Right ventricle myocardium inferior (tissue), 1 donor: Measurements from ENCODE around the gene CLCN3. TPM values are rescaled to one million over a fixed set of nuclear protein-coding genes. Genes with fewer than 3 reads are reported as not detected.

Experiments
- ATAC-seq: fragments of 200-7000 bp; cut with Tn5 transposase; one replicate; pipeline ENCODE4 v1.9.1; 2020; ENCODE audit warnings: mild to moderate bottlenecking, moderate library complexity
- DNase-seq: peaks from one replicate; pipeline ENCODE4 v3.0.0; 2021; ENCODE audit errors: missing footprints
- intact Hi-C: fragments of 100-400 bp; cut with DNase I; formaldehyde crosslinking; loops from one replicate; pipeline ENCODE4 v1.11.0; 2022
- total RNA-seq: library from RNA; stranded (reverse); fragmentation: NEBNext Ultra II Directional; extraction: Animal tissue kit (Norgen Biotek cat#: 25700); gene quantifications from one replicate; pipeline ENCODE4 v1.2.1, GENCODE V29; 2021
- donor health status: DM: no; HTN: yes; CAD: no; lungs with severe emphysema.

The CLCN3 gene
- total RNA-seq, 1 donor from 2014 or later: 58.3 TPM

DNA sequence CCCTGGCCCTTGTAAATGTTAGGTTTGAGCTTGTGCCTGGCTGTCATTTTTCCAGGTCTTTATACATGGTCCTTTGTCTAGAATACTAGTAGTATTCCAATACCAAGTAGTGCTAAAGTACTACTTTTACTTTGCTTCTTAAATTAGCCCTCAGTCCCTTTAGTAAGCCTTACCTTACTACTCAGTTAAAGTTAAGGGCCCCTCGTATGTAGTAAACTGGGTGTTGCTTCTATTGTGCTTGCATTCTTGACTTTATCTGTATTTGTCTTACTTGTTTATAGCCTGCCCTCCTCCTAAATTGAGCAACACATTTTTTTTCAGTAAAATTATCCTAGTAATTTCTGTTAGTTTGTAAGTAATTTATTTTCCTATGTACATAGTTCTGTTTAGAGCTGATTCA is 25.2 kb downstream of the CLCN3 start:
- intact Hi-C loops: no loop called here
- DNase-seq: no peak
- no peak for ATAC-seq

DNA sequence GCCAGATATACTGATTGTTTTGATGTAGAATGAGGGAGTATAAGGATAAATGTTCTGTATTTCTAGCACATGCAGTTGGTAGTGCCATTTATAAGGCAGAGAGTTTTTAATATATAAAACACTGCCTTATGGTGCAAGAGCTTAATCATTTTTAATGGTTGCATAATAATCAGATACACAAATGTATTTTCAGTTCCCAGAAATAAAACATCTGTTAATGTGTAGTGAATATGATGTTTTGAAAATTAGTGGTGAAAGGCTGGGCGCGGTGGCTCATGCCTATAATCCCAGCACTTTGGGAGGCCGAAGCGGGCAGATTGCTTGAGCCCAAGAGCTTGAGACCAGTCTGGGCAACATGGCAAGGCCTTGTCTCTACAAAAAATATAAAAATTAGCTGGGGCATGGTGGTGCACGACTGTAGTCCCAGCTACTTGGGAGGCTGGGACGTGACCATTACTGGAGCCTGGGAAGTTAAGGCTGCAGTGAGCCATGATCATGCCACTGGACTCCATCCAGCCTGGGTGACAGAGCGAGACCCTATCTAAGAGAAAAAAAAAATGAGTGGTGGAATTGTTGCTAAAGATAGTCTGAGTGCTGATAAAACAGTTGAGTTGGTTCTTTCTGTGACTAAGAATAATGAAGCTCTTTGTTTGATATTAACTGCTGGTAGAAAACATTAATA is 29.3 kb downstream of the CLCN3 start:
- DNase-seq: peak; percentile 65
- intact Hi-C loops: no loop called here
- ATAC-seq: peak; percentile 81

DNA sequence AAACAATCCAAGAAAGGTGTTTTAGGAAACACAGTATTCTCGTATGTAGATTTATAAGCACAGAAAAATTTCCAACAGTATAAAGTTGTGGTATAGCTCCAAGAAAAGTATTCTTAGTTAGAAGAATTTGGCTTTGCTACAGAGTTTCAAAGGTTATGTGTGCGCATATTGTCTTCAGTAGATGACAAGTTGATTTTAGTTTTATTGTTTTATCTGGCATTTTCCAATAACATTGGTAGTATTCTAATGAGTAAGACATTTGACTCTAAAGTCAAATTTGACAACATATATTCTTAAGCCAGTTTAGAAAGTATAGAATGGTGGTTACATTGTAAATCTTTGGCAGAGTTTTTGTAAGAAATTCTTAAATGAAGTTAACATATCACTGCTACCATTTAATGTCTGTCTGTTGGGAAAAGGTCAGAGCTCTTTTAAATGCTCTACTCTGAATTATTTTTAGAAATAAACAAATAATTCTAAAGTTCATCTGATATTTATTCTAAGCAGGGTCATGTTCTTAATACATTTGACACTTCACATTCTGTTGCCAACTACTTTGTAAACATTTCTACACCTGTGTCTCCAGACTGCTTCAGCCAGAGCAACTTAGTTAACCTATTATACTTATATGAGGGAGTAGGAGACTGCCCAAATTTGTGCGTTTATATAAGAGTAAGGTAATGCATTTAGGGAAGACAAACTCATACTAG is 30.0 kb downstream of the CLCN3 start:
- intact Hi-C loops: no loop called here
- peak; percentile 61 for ATAC-seq
- no peak for DNase-seq

DNA sequence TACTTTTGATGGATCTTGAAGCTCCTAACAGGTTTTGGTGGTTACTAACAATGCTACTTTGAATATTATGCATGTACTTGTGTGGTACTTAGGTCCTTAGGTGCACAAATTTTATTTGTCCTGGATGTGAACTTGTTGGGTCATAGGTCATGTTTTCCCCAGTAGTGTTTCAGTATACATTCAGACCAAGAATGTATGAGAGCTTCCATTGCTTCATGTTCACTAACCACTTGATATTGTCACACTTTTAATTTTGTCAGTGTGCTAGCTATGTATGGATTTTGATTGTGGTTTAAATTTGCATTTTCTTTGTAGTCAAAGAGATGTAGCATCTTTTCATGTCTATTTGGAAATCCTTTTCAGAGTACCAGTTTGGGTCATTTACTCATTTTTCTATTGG is 32.2 kb downstream of the CLCN3 start:
- ATAC-seq (no peak), DNase-seq (no peak)
- intact Hi-C loops: no loop called here

DNA sequence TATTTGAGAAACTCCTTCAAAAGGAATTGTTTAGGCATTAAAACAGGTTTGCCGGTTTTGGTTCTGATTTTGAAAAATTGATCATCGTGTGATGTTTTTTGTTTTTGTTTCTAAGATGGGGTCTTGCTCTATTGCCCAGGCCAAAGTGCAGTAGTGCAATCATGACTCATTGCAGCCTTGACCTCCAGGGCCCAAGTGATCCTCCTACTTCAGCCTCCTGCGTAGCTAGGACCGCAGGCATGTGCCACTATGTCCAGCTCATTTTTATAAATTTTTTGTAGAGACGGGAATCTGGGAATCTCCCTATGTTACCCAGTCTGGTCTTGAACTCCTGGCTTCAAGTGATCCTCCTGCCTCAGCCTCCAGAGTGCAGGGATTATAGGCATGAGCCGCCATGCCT is 35.0 kb downstream of the CLCN3 start:
- no peak for ATAC-seq
- no peak for DNase-seq
- intact Hi-C loops: no loop called here

DNA sequence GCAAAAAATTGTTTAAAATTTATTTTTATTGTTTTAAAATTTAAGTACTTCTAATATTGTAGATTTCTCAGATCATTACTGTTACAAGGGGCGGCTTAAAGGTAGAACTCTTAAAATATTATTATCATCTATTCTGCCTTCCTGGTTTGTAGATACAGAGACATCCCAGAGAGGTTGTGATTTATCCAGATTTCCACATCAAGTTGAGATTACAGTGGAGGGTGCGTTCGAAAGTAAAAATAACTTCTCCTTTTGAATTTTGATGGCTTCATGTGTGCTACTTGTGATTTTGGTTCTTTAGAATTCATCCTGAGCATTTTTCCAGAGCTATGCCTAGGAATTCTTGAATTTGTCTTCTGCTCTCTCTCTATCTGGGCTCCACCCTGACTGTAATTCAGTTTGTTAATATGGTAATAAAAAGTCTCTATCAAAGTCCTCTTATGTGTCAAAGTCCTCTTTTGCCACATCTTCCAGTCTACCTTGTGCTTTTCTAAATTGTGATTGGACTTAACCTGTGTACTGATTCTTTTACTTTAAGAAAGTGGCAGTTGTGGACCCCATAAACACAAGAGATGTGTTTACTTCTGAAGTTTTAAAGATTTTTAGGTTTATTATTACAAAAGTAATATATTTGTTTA is 37.2 kb downstream of the CLCN3 start:
- ATAC-seq (no peak), DNase-seq (no peak)
- intact Hi-C loops: no loop called here

DNA sequence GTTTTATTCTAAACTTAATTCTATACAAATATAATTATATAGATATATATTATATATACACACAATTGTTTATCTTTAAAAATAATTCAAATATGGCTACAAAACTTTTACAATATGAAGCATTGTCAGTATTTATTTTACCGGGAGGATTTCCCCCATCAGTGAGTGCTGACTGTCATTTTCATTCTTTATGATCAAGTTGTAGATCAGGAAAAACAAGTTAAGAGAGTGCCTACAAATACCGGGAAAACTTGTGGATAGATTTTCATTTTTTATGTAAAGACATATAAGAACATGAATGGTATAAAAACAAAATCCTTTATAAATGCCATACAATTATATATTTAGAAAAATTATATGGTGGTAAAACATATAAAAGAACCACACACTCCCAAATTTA is 37.8 kb downstream of the CLCN3 start:
- intact Hi-C loops: no loop called here

DNA sequence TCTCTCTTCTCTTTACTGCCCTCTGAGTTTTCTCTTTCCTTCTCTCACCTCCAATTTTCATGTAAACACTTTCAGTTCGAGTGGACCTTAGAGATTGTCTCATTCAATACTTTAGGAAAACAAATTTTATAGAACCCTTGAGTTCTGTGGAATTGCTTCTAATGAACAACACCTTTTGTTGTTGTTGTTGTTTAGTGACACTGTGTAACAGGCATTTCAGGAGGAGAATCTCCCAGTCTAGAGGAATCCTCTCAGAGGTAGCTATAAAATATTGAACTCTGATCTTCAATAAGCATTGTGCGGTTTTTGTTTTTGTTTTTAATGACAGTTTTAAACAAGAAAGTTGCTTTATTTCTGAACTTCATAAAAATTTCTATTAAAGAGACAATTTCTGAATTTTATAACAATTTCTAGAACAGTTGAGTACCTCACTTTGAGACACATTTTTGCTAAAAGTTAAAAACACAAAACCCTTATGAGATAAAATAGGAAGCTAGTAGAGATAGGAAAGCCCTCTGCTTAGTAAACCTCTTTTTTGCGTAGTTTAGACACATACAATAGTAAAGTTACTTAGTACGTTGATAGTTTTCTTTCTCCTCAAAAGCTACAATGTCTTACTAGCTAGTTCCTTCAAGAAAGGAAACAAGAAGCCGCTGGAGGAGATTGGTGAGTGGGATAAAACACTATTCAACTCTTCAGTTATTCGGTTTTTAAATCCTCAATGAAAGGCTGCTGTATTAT is 38.8 kb downstream of the CLCN3 start:
- DNase-seq (no peak), ATAC-seq (no peak)
- intact Hi-C loops: no loop called here

More for the DNA sequence above, 37.8 kb downstream of the CLCN3 start:
- DNase-seq (no peak), ATAC-seq (no peak)

DNA sequence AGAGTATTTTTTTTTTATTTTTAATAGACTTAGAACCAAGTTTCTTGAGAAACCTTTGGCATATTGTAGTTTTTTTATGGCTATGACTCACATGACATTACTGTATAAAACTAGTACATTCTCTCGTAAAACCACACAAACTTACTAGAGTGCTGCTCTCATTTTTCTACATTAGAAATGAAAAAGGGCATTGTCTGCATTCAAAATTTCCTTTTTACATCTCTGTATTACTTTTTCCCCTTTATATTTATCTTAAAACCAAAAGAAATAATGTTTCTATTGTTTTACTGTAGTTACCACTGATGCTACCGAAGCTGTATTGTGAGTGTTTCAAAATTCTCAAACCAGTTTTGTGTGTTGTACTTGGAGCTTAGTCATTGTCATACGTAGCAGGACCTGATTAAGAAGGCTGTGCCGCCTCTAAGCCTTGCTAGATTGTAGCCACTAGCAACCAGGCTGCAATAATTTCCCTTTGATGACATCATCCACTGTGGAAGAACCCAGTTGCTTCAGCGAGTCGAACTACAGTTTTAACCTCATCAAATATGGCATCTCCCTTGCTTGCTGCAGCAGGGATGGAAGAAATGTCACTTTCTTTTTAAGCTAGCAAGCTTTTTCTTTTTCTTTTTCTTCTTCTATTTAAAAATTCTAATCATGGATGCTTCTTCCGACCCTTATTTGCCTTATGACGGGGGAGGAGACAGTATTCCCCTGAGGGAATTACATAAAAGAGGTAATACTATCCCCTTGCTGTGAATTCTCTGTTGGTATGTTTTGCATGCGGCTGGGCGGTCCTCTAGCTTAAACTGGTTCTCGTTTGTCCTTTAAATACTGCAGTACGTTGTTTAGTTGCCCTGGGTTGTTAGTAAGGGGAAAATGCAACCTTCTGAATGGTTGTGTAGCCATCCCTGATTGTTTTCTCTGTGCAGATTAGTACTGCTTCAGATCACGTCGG is 39.6 kb downstream of the CLCN3 start:
- intact Hi-C loops: loop anchor here (1.0 kb wide), 1 partner anchor 40 kb away; the partner anchor contains the start of gene CLCN3
- DNase-seq (peak; percentile 71), ATAC-seq (peak; percentile 98)

DNA sequence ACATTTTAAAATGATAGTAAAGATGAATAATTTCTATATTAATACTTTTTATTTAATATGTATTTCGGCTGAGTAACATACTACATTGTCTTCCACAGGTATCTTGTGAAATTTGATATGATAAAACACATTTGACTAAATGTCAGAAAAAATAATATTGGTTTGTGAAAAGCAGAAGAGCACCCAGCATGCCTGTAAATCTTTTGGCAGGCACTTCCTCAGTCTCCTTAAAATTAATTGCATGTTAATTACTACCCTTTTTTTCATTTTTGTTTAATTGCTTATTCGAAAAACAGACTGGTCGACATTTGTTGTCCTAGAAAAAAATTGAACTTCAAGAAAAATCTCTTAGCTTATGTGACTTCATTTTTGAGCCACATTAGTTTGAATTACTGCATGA is 40.6 kb downstream of the CLCN3 start:
- intact Hi-C loops: loop anchor here (1.0 kb wide), 1 partner anchor 41 kb away; the partner anchor contains the start of gene CLCN3
- no peak for DNase-seq
- no peak for ATAC-seq

DNA sequence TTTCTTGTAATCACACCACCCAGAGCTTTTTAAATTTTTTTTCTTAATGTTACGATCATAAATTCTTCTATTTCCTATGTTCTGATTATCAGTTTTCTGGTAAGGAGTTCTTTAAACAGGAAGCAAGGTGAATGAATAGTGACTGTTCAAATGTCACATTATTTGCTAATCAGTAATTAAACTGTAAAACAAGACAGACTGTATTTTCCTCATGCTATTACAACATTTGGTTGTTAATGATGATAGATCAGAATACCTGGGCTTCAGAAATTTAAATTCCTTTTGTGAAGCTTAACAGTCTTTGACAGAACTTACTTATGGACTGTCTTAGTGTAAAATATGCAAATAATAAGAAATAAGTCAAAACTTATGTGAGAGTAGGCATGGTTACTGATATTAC is 41.4 kb downstream of the CLCN3 start:
- DNase-seq (no peak), ATAC-seq (no peak)
- intact Hi-C loops: no loop called here

DNA sequence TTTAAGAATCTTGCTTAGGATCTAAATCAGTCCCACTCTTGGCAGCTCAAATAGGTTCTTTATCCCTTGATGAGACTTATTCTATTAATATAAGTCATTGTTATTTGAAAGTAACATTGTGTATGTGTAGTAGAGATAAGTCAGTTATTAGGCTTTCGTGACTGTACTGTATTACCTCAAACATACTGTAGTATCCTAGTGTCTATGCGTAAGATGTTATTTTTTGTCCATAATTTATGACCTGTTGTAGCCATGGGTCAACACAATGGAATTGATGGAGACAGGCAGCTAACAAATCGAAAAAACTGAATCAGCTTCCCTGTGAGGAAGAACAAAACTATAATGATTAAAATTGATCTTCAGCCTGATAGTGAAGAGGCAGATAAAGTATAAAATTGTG is 41.8 kb downstream of the CLCN3 start:
- no peak for DNase-seq
- no peak for ATAC-seq
- intact Hi-C loops: no loop called here

DNA sequence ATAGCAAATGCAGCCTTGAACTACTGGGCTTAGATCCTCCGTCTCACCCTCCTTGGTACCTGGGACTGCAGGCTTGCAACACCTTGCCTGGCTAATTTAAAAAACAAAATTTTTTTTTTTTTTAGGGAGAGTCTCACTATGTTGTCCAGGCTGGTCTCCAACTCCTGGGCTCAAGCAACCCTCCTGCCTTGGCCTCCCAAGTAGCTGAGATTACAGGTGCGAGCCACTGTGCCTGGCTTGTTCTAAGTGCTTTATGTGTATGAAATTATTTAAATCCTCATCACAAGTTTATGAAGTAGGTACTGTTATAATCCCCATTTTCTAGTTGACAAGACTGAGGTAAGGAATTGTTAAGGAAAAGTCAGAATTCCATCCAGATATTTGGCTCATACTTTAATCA is 43.0 kb downstream of the CLCN3 start:
- DNase-seq: no peak
- no peak for ATAC-seq
- intact Hi-C loops: no loop called here

DNA sequence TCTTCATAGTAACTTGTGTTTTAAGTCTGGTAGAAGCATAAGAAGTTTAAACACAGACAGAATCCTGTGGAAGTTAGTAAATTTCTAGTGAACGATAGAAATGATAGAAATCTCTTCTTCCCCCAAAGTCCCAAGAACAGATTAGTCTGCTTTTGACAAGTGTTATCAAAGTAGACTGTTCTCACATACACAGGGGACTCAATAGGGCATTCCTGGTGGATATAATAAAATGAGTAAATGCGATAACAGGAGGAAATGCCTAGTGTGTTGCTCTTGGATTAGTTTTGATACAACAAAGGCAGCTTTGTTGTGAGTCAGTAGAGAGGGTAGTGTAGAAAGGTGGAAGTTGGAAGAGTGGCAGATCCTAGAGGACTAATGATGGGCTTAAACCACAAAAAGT is 43.5 kb downstream of the CLCN3 start:
- DNase-seq: no peak
- ATAC-seq: no peak
- intact Hi-C loops: no loop called here

DNA sequence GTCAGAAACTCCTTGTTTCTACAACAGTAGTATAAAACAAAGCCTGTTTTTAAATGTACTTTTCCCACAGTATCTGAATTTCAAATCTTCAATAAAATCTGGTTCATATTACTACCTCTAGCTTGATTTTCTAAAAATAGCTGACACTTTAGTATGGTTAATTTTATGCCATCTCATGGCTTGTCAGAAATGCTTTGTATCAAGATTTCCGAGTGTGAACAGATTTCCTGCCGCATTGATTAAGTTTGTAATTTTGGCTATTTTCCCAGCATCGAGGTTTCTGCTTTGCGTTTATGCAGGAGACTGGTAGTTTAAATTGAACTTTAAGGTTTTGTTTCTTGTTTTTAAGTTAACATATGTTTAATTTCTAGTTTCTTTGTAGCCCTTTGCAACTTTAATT is 44.2 kb downstream of the CLCN3 start:
- ATAC-seq: no peak
- DNase-seq: no peak
- intact Hi-C loops: no loop called here

DNA sequence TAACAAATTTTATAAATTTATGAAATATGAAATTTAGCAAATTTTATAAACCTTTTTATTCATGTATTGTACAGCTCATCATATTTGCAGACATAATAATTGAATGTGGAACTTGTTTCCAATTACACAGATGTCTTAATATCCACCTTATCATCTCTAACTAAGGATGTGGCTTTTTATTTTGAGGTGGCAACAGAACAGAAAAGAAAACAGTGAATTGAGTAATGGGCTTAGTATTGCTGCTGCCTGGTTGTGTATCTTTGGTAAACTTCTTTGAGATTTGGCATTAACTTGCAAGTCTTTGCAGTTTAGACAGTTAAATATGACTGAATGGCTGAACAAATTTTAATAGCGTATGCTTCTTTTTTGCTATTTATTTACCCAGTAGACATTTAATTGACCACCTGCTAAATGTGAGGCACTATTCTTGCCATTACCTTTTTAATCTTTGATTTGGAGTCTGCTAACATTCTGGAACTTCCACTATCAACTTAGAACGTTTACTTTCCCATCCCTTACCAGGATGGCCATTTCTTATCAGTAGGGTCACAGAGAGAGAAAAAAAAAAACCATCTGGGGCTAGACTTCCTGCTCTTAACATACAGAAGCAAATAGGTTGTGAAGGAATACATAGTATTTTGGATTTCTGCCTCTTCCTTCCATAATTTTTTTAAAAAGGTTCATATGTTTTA is 44.8 kb downstream of the CLCN3 start:
- intact Hi-C loops: no loop called here
- ATAC-seq (no peak), DNase-seq (no peak)

DNA sequence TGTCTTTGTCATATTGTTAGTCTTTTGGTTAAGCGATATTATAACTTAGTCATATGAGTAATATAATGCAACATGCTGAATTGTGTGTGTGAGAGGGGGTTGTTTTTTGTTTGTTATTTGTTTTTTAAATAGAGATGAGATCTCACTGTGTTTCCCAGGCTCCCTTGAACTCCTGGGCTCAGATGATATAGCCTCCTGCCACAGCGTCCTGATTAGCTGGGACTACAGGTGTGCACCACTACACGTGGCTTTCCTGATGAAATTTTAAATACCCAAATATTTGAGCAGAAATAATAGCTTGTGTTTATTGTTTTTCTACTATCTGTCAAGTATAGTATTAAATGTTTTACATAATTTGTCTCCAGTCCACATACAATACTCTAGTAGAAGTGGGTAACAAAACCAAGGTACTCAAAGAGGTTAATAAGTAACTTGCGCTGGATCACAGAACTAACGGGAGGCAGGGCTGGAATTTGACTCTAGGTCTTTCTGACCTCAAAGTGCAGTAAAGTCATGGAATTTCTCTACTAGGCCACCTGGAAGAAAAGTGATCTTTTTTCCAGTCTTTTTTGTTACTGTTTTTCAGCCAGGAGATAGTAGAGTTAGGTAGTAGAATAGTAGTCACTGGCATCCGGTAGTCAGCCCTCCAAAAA is 47.8 kb downstream of the CLCN3 start:
- intact Hi-C loops: no loop called here
- DNase-seq (no peak), ATAC-seq (no peak)
